ENCODE data around the gene GABRA6.
"Not testable (repeated sequence)": the region's sequence is repeated elsewhere in the genome, so short reads cannot be mapped to it uniquely, and the experiment has no call there.

Gene GABRA6

DNA sequence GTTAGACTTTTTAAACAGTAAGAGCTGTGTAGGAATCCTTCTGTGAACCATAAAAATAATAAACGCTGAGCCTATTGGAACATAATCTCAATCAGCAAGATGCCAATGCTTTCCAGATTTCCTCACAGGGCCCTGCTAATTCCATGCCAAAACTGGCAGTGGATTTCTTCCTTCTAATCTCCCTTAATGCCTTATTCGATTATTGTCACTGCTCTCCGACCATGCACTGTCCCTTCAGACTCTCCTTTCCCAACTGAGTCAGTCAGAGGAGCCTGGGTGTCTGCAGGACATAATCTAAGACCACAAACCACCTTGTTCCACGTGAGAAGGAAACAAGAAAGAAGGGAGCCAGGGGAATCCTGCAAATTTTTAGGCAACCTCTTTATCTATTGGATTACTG is at the start of gene GABRA6:
Gene GABRA6 (plus strand): TSS at position 261 of the 400 bp plus-strand sequence. CDS start 269 bp downstream, outside the sequence.
- Histone ChIP-seq H3K4me3 (ENCODE audit: low read depth in 1 of 2, low read length in 2 of 2) (no peak within 1 kb of the TSS), H3K36me3 (ENCODE audit: control insufficient read depth in 1 of 2, insufficient read depth in 2 of 2, low read length in 2 of 2) (no peaks in the 10 kb centered on the region), H3K27ac (ENCODE audit: low read length) (no peak within 1 kb of the TSS), H3K27me3 (ENCODE audit: low read depth, low read length) (no peaks in the 10 kb centered on the region), H3K4me1 (ENCODE audit: control insufficient read depth in 1 of 2, insufficient read depth in 2 of 2, low read length in 2 of 2) (no peaks in the 10 kb centered on the region), H3K9me3 (ENCODE audit: control insufficient read depth in 1 of 2, low read length in 2 of 2) (no peaks in the 10 kb centered on the region)

GRCh38 chr5:161637591-161637990 is 47.9 kb upstream of the GABRA6 start:
- no peaks in the 10 kb centered on the region for H3K9me3 ChIP-seq (ENCODE audit: control insufficient read depth in 1 of 2, low read length in 2 of 2)
- no peaks in the 10 kb centered on the region for H3K27me3 ChIP-seq (ENCODE audit: low read depth, low read length)
- no peaks in the 10 kb centered on the region for H3K36me3 ChIP-seq (ENCODE audit: control insufficient read depth in 1 of 2, insufficient read depth in 2 of 2, low read length in 2 of 2)
- H3K27ac ChIP-seq (ENCODE audit: low read length): no peak overlapping the region
- no peaks in the 10 kb centered on the region for H3K4me1 ChIP-seq (ENCODE audit: control insufficient read depth in 1 of 2, insufficient read depth in 2 of 2, low read length in 2 of 2)
- no peak overlapping the region for H3K4me3 ChIP-seq (ENCODE audit: low read depth in 1 of 2, low read length in 2 of 2)

DNA sequence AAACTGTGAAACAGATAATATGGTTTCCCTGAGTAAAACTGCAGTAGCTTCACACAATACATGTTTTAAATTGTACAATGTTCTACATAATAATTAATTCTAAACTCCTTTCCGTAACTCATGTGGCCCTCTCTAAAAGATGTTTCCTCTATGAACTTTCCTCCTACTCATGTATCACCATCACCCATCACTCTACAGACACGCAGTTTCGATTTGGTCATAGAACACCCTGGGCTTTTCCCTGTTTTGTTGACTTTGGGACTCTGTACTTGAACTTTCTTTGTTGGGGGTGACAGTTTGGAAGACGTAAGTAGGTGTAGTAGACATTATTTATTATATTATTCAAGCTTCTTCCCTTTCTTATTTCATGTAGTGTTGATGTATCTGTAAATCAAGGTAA is 44.1 kb upstream of the GABRA6 start:
- H3K36me3 ChIP-seq (ENCODE audit: control insufficient read depth in 1 of 2, insufficient read depth in 2 of 2, low read length in 2 of 2): no peaks in the 10 kb centered on the region
- no peak overlapping the region for H3K27ac ChIP-seq (ENCODE audit: low read length)
- no peaks in the 10 kb centered on the region for H3K27me3 ChIP-seq (ENCODE audit: low read depth, low read length)
- no peak overlapping the region for H3K4me3 ChIP-seq (ENCODE audit: low read depth in 1 of 2, low read length in 2 of 2)
- no peaks in the 10 kb centered on the region for H3K4me1 ChIP-seq (ENCODE audit: control insufficient read depth in 1 of 2, insufficient read depth in 2 of 2, low read length in 2 of 2)
- no peaks in the 10 kb centered on the region for H3K9me3 ChIP-seq (ENCODE audit: control insufficient read depth in 1 of 2, low read length in 2 of 2)

DNA sequence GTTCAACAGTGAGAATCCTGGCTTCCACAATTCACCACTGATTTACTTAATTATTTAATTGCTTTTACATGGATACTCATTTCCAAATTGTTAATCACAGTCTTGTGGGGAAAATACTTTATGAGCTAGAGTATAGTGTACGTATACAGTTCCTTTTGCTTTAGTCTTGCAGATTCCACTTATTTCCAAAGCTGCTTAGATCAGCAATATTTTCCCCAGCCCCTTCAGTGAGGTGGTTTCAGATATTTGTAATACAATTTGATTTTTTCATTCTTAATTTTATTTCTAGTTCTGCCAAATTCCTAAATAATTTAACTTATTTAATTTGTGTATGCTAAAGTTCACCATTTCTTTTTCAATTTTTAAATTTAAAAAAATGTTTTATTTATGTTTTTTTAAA is 40.3 kb upstream of the GABRA6 start:
- H3K27me3 ChIP-seq (ENCODE audit: low read depth, low read length): no peaks in the 10 kb centered on the region
- no peaks in the 10 kb centered on the region for H3K9me3 ChIP-seq (ENCODE audit: control insufficient read depth in 1 of 2, low read length in 2 of 2)
- no peak overlapping the region for H3K27ac ChIP-seq (ENCODE audit: low read length)
- no peaks in the 10 kb centered on the region for H3K4me1 ChIP-seq (ENCODE audit: control insufficient read depth in 1 of 2, insufficient read depth in 2 of 2, low read length in 2 of 2)
- no peaks in the 10 kb centered on the region for H3K36me3 ChIP-seq (ENCODE audit: control insufficient read depth in 1 of 2, insufficient read depth in 2 of 2, low read length in 2 of 2)
- no peak overlapping the region for H3K4me3 ChIP-seq (ENCODE audit: low read depth in 1 of 2, low read length in 2 of 2)

DNA sequence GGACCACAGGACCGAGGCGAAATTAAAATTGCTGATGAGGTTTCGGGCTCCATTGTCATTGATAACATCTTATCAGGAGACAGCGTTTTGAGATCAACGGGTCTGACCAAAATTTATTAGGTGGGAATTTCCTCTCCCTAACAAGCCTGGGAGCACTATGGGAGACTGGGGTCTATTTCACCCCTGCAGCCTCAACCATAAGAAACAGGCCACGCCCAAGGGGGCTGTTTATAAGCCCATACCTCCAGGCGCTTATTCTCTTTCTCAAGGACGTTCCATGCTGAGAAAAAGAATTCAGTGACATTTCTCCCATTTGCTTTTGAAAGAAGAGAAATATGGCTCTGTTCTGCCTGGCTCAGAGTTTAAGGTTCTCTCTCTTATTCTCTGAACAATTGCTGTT is 33.6 kb upstream of the GABRA6 start:
- not testable (repeated sequence) for H3K4me3 ChIP-seq (ENCODE audit: low read depth in 1 of 2, low read length in 2 of 2); H3K36me3 ChIP-seq (ENCODE audit: control insufficient read depth in 1 of 2, insufficient read depth in 2 of 2, low read length in 2 of 2); H3K9me3 ChIP-seq (ENCODE audit: control insufficient read depth in 1 of 2, low read length in 2 of 2); H3K4me1 ChIP-seq (ENCODE audit: control insufficient read depth in 1 of 2, insufficient read depth in 2 of 2, low read length in 2 of 2); H3K27me3 ChIP-seq (ENCODE audit: low read depth, low read length); H3K27ac ChIP-seq (ENCODE audit: low read length)

GRCh38 chr5:161660806-161661205 is 24.7 kb upstream of the GABRA6 start:
- H3K9me3 ChIP-seq (ENCODE audit: control insufficient read depth in 1 of 2, low read length in 2 of 2): peaks cover 0 to 7% of the 10 kb centered on the region in 2 donors
- no peak overlapping the region for H3K27ac ChIP-seq (ENCODE audit: low read length)
- no peaks in the 10 kb centered on the region for H3K36me3 ChIP-seq (ENCODE audit: control insufficient read depth in 1 of 2, insufficient read depth in 2 of 2, low read length in 2 of 2)
- H3K4me3 ChIP-seq (ENCODE audit: low read depth in 1 of 2, low read length in 2 of 2): no peak overlapping the region
- no peaks in the 10 kb centered on the region for H3K4me1 ChIP-seq (ENCODE audit: control insufficient read depth in 1 of 2, insufficient read depth in 2 of 2, low read length in 2 of 2)
- H3K27me3 ChIP-seq (ENCODE audit: low read depth, low read length): no peaks in the 10 kb centered on the region

DNA sequence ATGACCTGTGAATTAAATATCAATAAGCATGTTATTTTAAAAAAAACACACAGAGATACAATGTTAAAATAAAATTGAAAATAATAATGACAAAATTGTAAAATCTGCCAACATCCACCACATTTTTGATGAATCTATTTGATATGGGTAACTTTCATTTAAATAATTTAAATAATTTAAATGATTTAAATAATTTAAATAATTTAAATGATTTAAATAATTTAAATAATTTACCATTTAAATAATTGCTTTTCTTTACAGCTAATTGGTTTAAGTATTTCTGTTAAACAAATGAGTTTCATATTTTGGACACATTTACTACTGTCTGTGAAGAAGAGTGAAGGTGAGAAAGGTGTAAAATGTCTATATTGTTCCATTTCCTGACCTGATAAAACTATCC is 22.1 kb upstream of the GABRA6 start:
- Histone ChIP-seq H3K9me3 (ENCODE audit: control insufficient read depth in 1 of 2, low read length in 2 of 2) (peaks cover 0 to 5% of the 10 kb centered on the region in 2 donors), H3K27me3 (ENCODE audit: low read depth, low read length) (no peaks in the 10 kb centered on the region), H3K36me3 (ENCODE audit: control insufficient read depth in 1 of 2, insufficient read depth in 2 of 2, low read length in 2 of 2) (no peaks in the 10 kb centered on the region), H3K27ac (ENCODE audit: low read length) (no peak overlapping the region), H3K4me3 (ENCODE audit: low read depth in 1 of 2, low read length in 2 of 2) (no peak overlapping the region), H3K4me1 (ENCODE audit: control insufficient read depth in 1 of 2, insufficient read depth in 2 of 2, low read length in 2 of 2) (no peaks in the 10 kb centered on the region)

GRCh38 chr5:161676103-161676502 is 9.4 kb upstream of the GABRA6 start:
- H3K36me3 ChIP-seq (ENCODE audit: control insufficient read depth in 1 of 2, insufficient read depth in 2 of 2, low read length in 2 of 2): no peaks in the 10 kb centered on the region
- H3K4me1 ChIP-seq (ENCODE audit: control insufficient read depth in 1 of 2, insufficient read depth in 2 of 2, low read length in 2 of 2): no peaks in the 10 kb centered on the region
- H3K9me3 ChIP-seq (ENCODE audit: control insufficient read depth in 1 of 2, low read length in 2 of 2): no peaks in the 10 kb centered on the region
- no peaks in the 10 kb centered on the region for H3K27me3 ChIP-seq (ENCODE audit: low read depth, low read length)
- no peak overlapping the region for H3K4me3 ChIP-seq (ENCODE audit: low read depth in 1 of 2, low read length in 2 of 2)
- no peak overlapping the region for H3K27ac ChIP-seq (ENCODE audit: low read length)

GRCh38 chr5:161686149-161686548 is 628 bp downstream of the GABRA6 start:
- Histone ChIP-seq H3K36me3 (ENCODE audit: control insufficient read depth in 1 of 2, insufficient read depth in 2 of 2, low read length in 2 of 2) (no peaks in the 10 kb centered on the region), H3K4me1 (ENCODE audit: control insufficient read depth in 1 of 2, insufficient read depth in 2 of 2, low read length in 2 of 2) (no peaks in the 10 kb centered on the region), H3K27me3 (ENCODE audit: low read depth, low read length) (no peaks in the 10 kb centered on the region), H3K27ac (ENCODE audit: low read length) (no peak overlapping the region), H3K4me3 (ENCODE audit: low read depth in 1 of 2, low read length in 2 of 2) (no peak overlapping the region), H3K9me3 (ENCODE audit: control insufficient read depth in 1 of 2, low read length in 2 of 2) (no peaks in the 10 kb centered on the region)

- no peaks in the 10 kb centered on the region for H3K4me1 ChIP-seq (ENCODE audit: control insufficient read depth in 1 of 2, insufficient read depth in 2 of 2, low read length in 2 of 2)
- H3K4me3 ChIP-seq (ENCODE audit: low read depth in 1 of 2, low read length in 2 of 2): no peak overlapping the region
- H3K27me3 ChIP-seq (ENCODE audit: low read depth, low read length): no peaks in the 10 kb centered on the region
- H3K36me3 ChIP-seq (ENCODE audit: control insufficient read depth in 1 of 2, insufficient read depth in 2 of 2, low read length in 2 of 2): no peaks in the 10 kb centered on the region
- H3K9me3 ChIP-seq (ENCODE audit: control insufficient read depth in 1 of 2, low read length in 2 of 2): no peaks in the 10 kb centered on the region
- no peak overlapping the region for H3K27ac ChIP-seq (ENCODE audit: low read length)
Observed at GRCh38 chr5:161686881-161687280, 1.4 kb downstream of the GABRA6 start.

DNA sequence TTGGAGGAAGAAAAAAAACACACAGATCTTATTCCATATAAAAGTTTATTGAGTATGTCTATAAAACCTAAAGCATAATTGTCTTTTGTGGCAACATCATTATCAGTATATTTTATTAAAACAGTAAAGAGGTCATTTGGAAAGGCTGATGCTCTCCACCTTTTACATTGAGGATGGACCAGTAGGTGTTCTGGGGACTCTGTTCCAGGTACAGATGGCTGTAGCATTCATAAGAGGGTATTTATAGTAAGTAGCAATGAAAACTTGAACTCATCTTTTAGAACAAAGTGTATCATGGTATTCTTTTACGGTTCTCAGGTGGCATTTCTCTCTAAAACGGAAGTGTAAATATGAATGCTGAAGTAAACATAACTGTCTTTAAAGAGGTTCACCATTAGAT is 1.8 kb downstream of the GABRA6 start:
- H3K27me3 ChIP-seq (ENCODE audit: low read depth, low read length): no peaks in the 10 kb centered on the region
- H3K9me3 ChIP-seq (ENCODE audit: control insufficient read depth in 1 of 2, low read length in 2 of 2): no peaks in the 10 kb centered on the region
- H3K4me1 ChIP-seq (ENCODE audit: control insufficient read depth in 1 of 2, insufficient read depth in 2 of 2, low read length in 2 of 2): no peaks in the 10 kb centered on the region
- no peak overlapping the region for H3K4me3 ChIP-seq (ENCODE audit: low read depth in 1 of 2, low read length in 2 of 2)
- H3K27ac ChIP-seq (ENCODE audit: low read length): no peak overlapping the region
- no peaks in the 10 kb centered on the region for H3K36me3 ChIP-seq (ENCODE audit: control insufficient read depth in 1 of 2, insufficient read depth in 2 of 2, low read length in 2 of 2)

- Histone ChIP-seq H3K27me3 (ENCODE audit: low read depth, low read length) (no peaks in the 10 kb centered on the region), H3K36me3 (ENCODE audit: control insufficient read depth in 1 of 2, insufficient read depth in 2 of 2, low read length in 2 of 2) (no peaks in the 10 kb centered on the region), H3K4me3 (ENCODE audit: low read depth in 1 of 2, low read length in 2 of 2) (no peak overlapping the region), H3K4me1 (ENCODE audit: control insufficient read depth in 1 of 2, insufficient read depth in 2 of 2, low read length in 2 of 2) (no peaks in the 10 kb centered on the region), H3K27ac (ENCODE audit: low read length) (no peak overlapping the region), H3K9me3 (ENCODE audit: control insufficient read depth in 1 of 2, low read length in 2 of 2) (no peaks in the 10 kb centered on the region)
Observed at GRCh38 chr5:161691911-161692310, 6.4 kb downstream of the GABRA6 start.

Measured in muscle layer of duodenum (tissue), 2 donors.